Fibroblast of the aortic adventitia (primary cell): Measurements from ENCODE around the gene RAB11FIP5. TPM values are rescaled to one million over a fixed set of nuclear protein-coding genes. Genes with fewer than 3 reads are reported as not detected.

Experiments
- DNase-seq: peaks from one replicate; pipeline ENCODE4 v3.0.0-alpha.2; 2010; ENCODE audit warnings: low read depth
- H3K4me3 ChIP-seq: 2 replicates; pipeline ENCODE4 v1.5.1; 2011; ENCODE audit warnings: low read depth, mild to moderate bottlenecking, control low read depth, low read length, moderate library complexity
- total RNA-seq: library from RNA; depleted of rRNA; stranded (reverse); fragments of >200 nt; gene quantifications from 2 replicates; pipeline ENCODE4 v1.2.3, GENCODE V29; 2012; ENCODE audit warnings: low replicate concordance
- TF ChIP-seq, protein P1 (sequence below): IDR thresholded peaks from 2 replicates; pipeline ENCODE4 v1.5.1; 2011; ENCODE audit warnings: mild to moderate bottlenecking, low read length, control low read depth, inconsistent platforms; ENCODE audit not compliant: insufficient read depth

The RAB11FIP5 gene
- total RNA-seq, 1 donor = 48.5 TPM

DNA sequence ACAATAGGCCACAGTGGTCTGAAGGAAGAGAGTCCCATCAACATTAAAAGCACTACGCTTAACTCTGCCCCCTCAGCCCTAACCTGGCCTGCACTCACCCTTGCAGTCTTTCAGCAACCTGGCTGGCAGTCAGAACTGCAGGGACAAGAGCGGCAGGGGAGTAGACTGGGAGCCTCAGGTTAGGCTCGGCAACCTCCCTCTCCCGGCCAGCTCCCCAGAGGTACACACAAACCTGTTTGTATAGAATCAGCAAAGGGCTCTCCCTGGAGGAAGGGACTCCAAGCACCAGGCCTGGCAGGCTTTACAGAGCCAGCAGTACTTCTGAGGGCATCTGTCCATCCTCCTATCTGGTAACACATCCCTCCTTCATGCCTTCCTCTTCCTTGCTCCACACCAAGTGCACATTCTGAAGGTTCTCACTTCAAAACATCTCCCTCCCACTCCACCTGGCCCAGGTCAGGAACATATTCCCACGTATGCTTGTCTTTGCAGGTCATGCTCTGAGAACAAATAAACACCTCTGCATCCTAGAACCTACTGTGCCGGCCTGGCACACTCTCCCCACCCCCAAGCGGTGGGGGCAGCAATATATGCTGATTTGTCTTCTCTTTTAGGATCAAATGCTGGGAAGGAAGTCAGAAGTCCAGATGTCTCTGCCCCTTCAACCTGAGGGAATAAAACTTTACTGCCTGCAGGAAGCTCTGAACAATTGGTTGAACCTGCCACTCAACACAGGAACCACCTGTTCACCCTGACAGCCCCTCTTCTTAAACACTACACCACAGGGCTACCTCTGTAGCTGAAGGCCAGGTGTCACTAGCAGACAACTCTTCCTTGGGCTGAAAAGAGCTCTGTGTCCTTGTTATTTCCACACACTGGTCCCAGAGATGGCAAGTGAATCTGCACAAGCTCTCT is 28.6 kb downstream of the RAB11FIP5 start:
- H3K4me3 ChIP-seq = no peak overlapping the region
- no peak for DNase-seq
- TF ChIP-seq, protein P1, sequence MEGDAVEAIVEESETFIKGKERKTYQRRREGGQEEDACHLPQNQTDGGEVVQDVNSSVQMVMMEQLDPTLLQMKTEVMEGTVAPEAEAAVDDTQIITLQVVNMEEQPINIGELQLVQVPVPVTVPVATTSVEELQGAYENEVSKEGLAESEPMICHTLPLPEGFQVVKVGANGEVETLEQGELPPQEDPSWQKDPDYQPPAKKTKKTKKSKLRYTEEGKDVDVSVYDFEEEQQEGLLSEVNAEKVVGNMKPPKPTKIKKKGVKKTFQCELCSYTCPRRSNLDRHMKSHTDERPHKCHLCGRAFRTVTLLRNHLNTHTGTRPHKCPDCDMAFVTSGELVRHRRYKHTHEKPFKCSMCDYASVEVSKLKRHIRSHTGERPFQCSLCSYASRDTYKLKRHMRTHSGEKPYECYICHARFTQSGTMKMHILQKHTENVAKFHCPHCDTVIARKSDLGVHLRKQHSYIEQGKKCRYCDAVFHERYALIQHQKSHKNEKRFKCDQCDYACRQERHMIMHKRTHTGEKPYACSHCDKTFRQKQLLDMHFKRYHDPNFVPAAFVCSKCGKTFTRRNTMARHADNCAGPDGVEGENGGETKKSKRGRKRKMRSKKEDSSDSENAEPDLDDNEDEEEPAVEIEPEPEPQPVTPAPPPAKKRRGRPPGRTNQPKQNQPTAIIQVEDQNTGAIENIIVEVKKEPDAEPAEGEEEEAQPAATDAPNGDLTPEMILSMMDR = no peak

DNA sequence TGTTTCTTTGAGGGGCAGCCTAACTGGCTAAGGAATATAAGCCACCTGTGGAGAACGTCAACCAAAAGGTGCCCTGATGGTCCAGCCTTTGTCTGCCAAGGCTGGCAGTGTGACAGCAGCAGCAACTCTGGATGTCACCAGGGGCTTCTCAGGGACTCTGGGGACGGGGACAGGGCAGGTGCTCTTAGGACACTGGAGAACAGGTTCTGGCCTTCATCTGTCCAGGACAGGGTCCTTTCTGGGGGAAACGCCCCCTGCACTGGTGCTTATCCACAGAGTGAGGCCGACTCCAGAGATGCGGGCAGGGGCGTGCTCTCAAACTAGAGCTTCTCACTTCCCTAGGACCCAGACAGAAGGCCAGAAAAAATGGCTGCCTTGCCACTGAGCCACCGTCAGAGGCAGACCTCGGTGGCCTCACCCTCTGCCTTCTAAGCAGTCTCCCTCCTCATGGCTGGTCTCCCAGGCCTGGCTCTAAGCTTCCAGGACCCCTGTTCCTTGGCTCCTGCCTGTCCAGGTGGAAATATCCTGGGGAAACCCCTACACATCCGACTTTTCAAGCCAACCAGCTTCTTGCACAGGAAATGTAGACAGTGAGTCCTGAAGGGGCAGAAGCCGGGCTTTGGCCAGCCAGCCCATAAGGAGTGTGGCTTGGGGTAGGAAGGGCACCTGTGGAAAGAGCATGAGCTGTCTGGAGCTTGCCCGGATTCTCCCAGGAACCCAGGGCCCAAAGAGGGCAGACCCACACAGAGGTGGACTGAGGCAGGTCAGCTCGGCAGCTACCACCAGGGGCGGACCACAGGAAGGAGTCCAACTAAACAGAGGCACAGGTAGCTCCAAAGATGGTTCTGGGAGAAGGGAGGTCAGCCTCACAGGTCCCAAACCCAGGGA is 30.0 kb downstream of the RAB11FIP5 start:
- TF ChIP-seq, protein P1 = no peak
- DNase-seq = no peak
- no peak overlapping the region for H3K4me3 ChIP-seq

DNA sequence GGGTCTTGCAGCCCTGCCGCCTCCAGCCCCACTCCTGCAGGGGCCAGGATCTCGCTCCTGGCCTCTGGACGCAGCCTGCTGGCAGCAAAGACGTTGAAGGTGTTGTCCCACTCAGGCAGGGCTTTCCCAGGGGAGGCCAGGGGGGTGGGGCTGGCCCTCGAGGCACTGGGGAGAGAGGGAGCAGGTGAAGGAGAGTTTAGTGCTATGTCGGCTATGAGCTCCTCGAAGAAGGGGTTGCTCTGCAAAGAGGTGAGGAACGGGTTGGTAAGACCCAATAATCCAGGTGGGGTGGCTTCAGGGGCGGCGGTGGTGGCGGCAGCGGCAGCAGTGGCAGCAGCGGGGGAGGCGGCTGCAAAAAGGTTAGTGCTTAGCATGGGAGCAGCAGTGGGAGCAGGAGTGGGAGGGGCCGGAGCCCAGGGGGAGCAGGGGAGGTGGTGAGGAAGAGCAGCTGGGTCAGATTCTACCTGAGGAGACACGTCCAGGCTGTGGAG is 31.5 kb downstream of the RAB11FIP5 start:
- H3K4me3 ChIP-seq = no peak overlapping the region
- TF ChIP-seq, protein P1 = no peak
- no peak for DNase-seq

DNA sequence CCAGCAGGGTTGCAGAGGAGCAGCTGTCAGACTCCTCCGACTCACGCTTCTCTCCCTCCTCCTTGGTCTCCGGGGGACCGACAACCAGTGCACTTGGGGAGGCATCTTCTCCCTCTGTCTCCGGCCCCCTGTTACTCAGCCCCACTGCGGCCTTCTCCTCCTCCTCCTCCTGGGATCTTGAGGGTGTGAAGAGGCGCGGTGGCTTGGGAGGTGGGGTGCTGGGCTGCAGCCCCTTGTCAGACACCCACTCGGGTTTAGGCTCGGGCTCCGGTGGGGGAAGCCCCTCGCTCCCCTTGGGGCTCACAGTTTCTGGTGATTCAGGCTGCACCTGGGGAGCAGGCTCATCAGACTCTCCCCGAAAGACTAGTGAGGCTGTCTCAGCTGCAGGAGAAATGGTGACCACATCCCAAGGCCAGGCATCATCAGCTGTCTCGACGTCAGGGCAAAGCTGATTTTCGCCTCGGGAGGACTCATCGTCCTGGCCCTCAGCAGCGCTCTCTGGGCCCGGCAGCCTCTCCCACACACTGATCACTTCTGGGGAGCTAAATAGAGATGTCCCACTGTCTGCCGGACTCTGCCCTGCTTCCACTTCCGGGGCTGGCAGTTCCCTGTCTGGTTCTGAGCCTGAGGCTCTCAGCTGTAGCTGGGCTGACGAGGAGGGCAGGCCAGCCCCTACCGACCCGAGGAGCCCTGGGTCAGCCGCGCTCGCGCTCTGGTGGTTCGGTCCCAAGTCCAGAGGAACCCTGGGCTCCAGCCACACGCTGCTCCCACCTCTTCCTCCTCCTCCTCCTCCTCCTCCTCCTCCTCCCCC is 32.2 kb downstream of the RAB11FIP5 start:
- no peak overlapping the region for H3K4me3 ChIP-seq
- TF ChIP-seq, protein P1 = no peak
- DNase-seq = no peak

DNA sequence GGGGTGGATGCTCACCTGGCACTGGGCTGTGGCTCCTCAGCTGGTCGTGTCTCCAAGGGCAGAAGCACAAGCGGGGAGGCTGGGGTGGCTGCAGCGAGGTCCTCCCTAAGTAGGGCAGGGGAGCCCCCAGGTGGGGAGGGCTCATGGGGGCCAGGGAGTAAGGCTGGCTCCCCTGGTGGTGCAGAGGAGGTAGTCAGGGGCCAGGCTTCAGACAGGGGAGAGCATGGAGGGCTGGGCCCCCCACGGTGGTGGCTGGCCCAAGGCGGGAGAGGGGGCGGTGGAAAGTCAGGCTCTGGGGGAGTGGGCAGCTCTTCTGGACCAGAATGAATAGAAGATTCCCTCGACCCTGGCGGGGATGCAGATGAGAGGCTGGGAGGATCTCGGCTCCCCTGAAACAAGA is 33.1 kb downstream of the RAB11FIP5 start:
- DNase-seq = no peak
- H3K4me3 ChIP-seq = no peak overlapping the region
- TF ChIP-seq, protein P1 = no peak
